ENCODE results near the gene AHDC1.
A peak's percentile ranks its signal among the peaks of the same experiment; 100 is the strongest.
"Not testable (repeated sequence)": the region's sequence is repeated elsewhere in the genome, so short reads cannot be mapped to it uniquely, and the experiment has no call there.

The AHDC1 gene

DNA sequence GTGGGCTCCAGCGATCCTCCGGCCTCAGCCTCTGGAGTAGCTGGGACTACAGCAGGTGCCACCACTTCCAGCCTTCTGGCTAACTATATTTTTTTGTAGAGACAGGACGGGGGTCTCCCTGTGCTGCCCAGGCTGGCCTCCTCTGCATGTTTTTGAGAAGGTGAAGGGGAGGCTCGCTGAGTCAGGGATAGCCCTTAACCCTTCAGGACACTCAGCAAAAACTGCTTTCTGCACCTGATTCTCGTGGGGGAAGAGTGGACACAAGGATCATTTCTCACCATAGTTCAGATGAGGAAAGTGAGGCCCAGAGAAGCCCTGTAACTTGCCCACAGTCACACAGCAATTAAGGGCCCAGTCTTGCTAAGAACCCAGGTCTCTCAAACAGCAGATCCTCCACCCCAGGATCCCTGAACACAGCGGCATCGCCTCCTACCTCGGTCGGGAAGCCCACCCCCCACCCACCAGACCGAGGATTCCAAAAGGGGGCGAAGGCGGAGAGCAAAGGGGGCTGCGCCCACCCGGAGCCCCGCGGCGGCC lies 29.8 kb upstream of the AHDC1 start:
- DNase-seq: no peak

DNA sequence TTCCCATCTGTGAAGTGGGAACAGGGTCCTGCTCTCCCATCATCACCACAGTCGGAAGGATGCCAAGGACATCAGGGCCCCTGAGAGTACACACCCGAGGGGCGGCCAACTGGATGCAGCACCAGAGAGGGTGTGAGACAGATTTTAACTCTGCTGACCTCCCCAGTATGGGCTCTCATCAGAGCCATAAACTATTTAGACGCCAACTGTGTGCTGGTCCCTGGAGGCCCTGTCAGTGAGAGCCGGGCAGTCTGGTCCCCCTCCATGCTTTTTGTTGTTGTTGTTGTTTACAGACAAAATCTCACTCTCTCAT lies 29.3 kb upstream of the AHDC1 start:
- no peak for DNase-seq

DNA sequence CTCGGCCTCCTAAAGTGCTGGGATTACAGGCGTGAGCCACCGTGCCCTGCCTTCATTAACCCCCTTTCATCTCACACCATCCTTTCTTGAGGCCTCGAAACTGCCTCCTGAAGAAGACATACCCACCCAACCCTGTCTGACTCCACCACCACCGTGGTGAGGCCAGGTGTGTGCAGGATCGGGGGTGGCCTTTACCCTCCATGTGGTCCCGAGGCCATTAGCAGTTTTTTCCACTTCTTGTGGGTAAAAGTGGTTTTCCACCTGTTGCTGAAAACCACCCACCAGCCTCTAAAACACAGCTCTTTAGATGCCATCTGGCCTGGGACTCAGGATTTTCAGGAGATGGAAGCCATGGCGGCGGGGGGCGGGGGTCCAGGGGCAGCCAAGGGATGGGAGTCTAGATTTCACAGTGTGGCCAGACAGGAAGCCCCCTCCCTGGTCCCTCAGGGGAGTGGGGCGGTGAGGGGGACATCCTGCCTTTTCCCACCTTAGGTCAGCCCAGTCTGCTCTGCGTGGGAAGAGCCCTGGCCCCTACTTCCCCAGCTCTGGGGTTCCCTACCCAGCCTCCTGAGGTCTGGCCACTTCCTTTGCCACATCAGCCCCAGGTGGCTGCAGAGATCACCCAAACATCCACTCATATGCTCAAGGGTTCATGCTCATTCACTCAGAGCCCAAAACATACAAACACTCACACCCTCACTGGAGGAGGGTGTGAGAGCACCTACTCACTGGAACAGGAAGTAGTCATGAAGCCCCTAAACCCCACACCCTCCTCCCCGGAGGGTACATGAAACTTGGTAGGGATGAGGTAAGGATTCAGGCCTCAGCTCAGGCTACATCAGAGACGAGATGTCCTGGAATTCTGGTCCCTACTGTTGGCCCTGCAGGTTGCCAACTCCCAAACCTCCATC lies 28.7 kb upstream of the AHDC1 start:
- peak; percentile 56 for DNase-seq

DNA sequence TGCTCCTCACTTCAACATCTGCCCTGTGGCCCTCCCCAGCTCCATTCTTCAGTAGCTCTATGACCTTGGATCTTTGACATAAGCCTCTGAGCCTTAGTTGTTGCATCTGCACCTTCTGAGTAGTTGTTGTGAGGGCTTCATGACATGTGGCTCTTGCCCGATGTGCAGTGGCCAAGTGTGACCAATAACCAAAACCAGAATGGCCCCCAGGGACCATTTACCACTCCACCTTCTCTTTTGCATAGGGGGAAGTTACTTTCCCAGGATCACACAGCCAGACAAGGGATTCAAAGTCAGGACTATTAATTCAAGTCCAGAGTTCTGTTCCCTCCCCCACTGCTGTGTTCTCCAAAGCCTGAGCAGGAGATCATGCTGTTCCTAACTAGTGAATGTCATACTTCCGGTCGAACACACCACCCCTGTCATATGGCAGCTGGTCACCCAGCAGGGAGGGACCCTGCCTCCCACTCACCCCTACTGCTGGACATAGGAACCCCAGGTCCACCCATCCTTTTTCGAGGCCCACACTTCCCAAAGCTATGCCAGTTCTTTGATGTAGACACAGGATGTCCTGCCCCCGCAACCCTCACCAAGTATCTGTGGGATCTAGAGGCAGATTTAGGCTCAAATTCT lies 27.0 kb upstream of the AHDC1 start:
- no peak for DNase-seq

DNA sequence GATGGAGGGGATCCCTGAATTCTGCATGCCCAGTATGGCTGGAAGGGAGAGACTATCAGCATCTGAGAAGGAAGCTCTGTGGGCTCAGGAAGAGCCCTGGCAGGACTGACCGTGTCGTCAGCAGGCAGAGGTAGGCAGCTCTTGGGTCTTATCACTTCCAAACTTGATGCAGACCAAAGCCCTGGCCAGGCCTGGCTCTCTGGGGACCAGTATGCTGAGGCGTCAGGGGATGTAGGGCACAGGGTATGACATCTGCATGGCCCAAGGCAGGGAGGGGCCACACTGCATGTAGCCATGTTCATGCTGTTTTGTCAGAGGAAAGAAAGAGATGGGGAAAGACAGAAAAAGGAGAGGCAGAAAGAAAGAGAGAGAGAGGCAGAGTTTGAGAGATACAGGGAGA lies 24.8 kb upstream of the AHDC1 start:
- no peak for DNase-seq

DNA sequence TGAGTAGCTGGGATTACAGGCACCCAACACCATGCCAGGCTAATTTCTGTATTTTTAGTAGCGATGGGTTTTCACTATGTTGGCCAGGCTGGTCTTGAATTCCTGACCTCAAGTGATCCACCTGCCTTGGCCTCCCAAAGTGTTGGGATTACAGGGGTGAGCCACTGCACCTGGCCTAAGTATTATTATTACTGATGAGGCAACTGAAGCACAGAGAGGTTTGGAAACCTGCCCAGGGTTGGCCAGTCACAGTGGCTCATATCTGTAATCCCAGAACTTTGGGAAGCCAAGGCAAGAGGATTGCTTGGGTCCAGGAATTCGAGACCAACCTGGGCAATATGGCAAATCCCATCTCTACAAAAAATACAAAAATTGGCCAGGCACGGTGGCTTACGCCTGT lies 23.8 kb upstream of the AHDC1 start:
- not testable (repeated sequence) for DNase-seq

DNA sequence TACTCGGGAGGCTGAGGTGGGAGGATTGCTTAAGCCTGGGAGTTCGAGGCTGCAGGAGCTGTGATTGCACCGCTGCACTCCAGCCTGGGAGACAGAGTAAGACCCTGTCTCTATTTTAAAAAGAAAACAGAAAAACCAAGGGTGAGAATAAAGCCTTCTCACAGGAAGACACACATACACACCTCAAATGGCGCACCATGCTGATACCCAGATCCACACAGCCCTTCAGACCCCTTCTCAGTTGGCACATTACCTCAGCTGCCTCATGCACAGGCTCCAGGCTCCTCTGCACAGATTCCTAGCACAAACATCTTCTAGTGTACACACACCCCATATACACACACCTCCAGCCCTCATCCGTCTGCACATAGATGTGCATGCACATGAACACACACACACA lies 23.1 kb upstream of the AHDC1 start:
- no peak for DNase-seq

DNA sequence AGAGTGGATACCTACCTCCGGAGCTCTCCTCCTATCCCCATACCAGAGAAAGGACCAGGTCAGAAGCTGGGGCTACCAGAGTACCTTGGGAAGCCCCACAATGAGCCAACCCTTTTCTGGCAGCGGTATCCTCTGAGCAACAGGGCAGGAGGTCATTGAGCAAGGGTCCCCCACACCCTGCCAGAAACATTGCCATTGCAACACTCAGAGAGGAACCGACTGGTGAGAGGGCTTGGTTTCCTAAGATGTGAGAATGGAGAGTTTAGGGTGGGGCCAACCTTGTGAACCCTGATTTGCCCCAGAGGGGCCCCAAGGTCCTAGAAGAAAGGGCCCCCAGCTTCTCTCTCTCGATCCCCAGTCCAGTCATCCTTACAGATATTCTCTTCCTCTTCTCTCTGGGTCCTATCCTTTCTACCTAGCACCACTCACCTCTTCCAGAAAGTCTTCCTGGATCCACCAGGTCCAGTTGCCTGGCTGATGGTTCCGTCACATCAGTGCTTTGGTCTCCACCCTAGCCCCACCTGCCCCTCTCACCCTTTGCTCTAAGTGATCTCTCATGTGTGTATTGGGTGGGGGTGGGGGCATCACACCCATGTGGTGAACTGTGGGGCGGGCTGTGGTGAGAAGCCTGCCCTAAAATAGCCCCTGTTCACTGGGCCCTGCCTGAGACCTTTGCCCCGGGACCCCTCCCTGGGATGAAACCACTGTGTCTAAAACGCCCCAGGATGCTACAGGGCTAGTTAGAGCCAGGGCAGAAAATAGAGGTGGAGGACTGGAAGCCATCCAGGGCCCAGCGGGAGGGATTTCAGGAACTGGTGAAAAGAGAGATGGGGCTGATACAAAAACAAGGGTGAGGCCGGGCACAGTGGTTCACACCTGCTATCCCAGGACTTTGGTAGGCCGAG lies 22.3 kb upstream of the AHDC1 start:
- no peak for DNase-seq

DNA sequence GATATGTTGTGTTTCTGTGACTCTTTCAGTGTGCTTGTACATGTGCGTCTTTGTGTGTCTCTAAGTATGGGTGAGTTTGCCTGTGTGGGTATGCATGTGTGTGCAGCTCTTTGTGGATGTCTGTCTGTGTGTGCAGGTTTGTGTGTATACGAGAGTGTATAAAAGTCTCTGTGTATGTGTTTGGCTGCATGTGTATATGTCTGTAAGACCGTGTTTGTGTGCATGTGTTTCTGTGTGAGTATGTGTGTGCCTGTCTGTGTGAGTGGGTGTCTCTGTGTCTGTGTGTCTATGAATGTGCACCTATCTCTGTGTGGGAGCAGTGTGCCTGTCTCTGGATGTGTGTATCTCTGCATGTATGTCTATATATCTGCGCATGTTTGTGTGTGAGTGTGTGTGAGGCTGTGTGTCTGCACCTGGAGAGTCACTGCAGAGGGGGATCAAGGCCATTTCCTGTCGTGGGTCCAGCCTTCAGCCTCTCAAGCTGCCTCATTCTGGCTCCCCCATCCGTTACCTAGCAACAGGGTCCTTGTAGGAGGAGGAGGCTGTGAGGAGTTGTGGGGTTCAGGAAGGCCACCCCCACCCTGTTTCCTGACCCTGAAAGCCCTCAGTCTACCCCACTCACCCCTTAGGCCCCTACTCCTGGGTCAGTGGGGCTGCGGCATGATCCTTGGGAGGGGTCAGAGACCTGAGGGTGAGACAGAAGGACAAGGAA lies 20.7 kb upstream of the AHDC1 start:
- DNase-seq: no peak

DNA sequence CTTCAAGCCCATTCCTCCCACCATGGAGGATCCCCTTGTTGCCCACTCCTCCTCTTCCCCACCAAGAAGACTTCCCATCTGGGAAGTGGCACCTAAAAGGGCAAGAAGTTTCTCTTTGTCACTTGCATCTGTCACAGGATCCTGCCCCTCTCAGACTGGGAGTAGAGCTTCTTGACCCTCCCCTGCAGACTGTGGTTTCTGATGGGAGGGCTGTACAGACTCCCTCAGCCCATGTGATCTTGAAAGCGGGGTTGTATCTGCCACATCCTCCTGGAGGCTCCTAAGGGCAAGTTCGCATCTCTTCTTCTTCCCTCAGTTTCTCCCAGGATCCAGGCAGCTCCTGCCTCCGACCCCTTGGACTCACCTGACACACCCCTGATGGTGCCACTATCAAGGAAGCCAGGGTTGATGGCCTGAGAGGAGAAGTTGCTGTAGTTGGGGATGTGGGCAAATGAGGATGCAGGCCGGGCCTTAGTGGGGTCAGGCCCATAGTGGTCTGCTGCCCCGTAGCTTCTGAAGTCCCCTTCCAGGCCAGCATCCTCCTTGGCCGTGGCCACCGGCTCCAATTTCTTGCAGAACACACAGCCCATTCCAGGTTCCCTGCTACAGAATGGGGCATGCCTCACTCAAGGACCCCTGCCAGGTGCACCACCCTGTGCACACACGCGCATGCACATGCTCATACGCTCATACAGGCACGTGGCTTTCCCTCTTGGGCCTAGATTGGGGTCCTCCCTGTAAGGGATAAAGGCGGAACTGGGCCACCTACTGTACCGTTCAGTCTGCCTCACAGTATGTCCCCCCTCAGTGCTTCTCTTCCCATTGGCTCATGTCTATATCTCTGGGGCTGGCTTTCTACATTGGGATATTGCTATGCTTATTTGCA lies 19.6 kb upstream of the AHDC1 start:
- no peak for DNase-seq

DNA sequence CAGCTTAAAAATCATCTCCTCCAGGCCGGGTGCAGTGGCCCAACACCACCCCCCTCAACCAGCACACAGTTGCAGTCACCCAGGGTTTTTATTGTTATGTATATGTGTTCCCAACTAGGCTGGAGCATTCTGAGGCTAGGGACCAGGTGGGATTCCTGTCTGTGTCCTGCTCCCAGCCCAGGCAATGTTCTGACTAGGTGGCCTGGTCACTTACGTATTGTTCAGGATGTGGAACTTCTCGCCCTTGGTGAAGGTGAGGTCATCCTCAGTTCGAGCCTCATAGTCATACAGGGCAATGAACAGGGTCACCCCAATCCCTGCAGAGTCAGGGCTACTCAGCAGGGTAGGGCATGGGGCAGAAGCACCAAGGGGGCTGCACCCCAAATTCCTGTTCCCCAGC lies 18.9 kb upstream of the AHDC1 start:
- DNase-seq: no peak

DNA sequence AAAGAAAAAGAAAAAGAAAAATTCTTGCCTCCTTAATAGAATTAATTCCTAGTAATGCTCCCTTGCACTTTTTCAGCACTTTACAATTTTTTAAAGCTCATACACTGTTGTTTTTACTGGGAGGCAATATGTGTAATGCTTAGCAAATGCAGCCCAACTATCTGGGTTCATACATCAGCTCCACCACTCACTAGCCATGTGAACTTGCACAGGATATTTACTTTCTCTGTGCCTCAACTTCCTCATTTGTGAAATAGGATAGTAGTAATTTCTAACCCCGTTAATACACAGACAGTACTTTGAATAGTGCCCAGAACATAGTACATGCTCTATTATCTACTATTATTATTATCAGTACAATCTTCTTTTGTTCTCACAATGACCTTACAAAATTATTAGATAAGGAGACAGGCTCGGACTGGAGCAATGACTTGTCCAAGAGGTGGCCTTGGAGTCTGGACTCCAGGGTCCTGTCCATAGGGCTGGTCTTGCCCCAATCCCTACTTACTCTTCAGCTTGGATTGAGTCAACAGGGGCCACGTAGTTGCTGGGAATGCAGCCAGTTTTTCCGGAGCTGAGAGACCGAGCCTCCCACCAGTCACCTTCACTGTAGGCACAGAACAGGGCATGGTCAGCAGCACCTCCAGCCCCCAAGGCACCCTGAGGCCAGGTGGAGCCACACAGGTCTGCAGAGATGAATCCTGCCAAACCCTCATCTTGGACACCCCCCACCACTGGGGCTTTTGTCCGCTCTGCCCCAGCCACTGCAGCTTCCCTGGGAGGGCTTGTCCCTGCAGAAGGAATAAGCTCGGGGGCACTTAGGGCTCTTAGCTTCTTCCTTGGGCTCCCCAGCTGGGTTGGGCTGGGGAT lies 17.3 kb upstream of the AHDC1 start:
- no peak for DNase-seq

DNA sequence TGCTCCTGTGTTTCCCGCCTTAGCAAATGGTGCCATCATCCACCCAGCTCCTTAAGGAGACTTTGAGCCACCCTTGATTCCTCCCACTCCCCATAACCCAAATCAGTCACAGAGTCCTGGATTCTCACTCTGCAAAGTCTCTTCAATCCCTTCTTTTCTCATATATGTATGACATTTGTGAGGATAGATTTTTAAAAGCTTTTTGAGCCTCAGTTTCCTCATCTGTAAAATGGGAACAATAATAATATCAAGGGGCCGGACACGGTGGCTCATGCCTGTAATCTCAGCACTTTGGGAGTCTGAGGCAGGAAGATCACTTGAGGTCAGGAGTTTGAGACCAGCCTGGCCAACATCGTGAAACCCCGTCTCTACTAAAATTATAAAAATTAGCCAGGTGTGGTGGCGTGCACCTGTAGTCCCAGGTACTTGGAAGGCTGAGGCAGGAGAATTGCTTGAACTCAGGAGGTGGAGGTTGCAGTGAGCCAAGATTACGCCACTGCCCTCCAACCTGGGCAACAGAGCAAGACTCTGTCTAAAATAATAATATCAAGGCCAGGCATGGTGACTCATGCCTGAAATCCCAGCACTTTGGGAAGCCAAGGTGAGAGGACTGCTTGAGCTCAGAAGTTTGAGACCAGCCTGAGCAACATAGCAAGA lies 16.0 kb upstream of the AHDC1 start:
- DNase-seq: not testable (repeated sequence)

DNA sequence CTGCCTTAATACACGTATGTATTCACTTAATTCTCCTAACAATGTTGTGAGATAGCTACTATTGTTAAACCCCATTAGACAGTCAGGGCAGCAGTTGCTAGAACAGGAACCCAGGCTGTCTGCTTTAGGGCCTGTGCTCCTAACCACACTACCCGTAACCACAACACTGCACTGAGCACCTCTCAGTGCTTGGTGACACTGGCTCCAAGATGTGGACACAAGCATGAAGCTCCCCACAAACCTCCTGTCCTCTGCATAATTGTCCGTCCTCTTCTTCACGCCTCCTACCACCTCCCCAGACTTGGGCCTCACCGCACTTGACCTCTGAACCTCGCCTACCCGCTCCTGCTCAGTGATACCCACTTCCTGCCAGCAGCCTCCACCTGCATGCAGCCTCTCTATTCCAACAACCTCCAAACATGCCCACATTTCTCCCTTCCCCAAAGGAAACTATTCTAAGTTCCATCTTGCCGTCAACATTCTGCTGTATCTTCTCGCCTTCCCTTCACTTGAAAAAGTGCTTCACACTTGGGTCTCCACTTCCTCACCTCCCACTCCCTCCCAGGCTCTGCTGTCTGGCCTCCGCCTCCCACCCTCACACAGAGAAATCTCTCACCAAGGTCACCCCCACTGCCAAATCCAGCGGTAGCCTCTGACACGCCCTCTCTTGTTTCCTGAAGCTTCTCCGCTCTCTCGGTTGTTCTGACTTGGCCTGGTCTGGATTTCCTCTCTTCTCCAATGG lies 14.6 kb upstream of the AHDC1 start:
- no peak for DNase-seq

DNA sequence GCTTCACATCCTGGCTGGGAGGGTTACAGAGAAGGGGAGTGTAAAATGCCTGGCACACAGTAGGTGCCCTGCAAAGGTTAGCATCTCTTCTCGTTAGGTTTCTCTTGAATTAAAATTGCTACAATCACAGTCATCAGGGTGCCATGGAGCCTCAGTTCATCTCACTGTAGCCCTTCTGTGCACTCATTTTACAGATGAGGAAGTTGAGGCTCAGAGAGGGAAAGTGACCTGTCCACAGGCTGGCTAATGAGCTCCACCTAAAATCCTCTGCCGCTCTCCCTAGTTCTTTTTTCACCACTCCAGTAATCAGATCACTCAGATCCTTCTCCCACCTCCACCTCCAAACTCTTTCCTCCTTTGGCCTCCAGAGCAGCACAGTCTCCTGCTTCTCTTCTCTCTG lies 13.5 kb upstream of the AHDC1 start:
- DNase-seq: no peak

DNA sequence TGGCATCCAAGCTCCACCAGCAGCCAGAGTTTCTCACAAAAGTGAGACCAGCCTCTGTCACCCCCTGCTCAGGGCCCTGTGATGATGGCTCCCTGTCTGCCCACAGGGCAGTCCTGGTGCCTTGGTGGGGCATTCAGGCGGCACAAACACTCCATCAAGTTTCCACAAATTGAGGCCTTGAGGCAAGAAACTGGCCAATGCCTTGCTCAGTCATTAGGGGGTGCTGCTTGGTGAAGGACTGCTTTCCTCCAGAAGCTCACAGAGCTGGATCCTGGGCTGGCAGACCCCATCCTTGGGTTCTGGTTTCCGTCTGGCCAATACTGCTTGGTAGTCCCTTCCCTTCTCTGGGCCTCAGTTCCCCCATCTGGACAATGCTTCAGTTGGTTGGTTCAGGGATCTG lies 12.5 kb upstream of the AHDC1 start:
- DNase-seq: no peak

DNA sequence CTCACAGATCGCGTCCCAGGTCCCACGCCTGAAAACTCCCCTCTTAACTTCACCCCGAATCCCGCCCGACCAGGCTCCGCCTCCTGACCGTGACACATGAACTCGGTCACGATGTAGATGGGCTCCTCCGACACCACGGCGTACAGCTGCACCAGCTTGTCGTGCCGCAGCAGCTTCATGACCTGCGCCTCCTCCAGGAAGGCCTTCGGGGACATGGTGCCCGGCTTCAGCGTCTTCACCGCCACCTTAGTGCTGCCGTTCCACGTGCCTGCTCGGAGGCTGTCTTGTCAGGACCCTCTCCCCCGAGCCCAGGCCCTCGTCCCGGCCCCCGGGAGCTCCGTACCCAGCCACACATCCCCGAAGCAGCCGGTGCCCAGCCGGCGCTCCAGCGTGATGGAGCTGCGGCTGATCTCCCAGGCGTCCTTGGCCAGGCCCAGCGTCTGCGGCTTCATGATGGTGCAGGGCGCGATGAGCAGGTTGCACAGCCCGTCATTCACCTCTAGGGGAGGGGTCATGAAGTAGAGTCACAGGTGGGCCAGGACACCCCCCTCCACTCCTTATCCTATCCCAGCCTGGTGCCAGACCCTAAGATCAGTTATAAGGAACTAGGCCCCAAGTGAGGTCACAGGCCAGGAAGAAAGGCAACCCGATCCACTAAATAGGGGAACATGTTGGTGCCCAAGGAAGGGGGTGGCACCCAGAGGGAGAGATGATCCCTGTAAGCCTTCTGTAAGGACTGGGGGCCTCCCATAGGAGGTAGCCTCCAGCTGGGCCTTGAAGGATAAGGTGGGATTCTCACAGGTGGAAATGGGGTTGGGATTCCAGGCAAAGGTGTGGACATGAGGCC lies 11.6 kb upstream of the AHDC1 start:
- no peak for DNase-seq

DNA sequence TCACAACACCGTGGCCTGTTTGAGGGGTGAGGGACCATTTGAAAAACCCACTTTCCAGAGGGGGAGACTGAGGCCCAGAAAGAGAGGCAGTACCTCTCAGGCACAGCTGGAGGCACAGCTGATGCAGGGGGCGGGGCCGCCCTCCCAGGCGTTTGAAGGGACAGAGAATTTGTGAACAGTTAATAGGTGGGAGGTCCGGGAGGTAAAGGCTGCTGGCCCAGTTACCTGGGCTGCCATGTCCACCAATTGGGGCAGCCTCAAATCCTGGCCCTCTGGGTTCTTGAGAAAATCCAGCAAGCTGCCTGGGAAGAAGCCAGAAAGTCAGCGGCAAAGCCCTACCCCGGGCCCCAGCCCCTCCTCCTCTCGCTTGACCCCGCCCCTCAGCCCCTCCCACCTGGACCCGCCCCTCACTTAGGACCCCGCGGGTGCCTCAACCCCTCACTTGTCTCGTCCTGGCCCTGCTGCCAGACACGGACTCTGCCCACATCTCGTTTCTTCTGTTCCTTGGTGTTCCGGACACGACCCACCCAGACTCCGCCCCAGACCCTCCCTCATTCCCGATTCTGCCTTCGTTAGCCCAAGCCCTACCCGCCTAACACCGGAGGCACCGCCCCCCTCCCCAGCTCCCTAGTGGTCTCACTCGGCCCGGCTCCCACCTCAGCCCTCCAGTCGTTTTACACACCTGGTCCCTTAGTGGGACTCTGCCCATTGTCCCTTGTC lies 10.8 kb upstream of the AHDC1 start:
- DNase-seq: no peak
